GM21515 (cell line): ENCODE results near the gene PCGF5.
"Not testable (repeated sequence)": the region's sequence is repeated elsewhere in the genome, so short reads cannot be mapped to it uniquely, and the experiment has no call there.

Experiments used
- ATAC-seq: cut with Tn5 transposase; IDR thresholded peaks from one replicate; pipeline ENCODE4 v1.9.1; 2021; ENCODE audit not compliant: unreplicated experiment

The PCGF5 gene

DNA sequence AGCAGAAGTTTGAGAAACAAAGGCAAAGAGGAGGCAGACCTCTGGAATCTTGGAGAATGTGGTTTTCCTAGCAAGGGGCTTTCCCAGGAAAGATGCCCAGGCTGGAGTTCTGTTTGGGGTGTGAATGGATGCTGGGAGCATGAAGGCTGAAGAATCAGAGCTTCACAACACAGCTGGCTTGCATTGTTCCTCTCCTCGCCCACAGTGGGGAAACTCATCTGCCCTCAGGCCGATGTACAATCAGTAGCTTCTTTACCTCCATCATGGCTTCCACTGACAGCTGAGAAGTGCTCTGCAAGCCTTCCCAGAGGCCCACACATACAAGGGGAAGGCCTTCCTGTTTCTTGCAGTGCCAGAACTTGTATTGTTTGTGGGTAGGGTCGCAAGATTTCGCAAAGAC, 98.9 kb downstream of the PCGF5 start:
- ATAC-seq, result no peak

DNA sequence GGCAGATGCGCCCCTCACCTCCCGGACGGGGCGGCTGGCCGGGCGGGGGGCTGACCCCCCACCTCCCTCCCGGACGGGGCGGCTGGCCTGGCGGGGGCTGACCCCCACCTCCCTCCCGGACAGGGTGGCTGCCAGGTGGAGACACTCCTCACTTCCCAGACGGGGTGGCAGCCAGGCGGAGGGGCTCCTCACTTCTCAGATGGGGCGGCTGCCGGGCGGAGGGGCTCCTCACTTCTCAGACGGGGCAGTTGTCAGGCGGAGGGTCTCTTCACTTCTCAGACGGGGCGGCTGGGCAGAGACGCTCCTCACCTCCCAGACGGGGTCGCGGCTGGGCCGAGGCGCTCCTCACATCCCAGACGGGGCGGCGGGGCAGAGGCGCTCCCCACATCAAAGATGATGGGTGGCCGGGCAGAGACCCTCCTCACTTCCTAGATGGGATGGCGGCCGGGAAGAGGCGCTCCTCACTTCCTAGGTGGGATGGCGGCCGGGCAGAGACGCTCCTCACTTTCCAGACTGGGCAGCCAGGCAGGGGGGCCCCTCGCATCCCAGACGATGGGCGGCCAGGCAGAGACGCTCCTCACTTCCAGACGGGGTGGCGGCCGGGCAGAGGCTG, 102.9 kb downstream of the PCGF5 start:
- not testable (repeated sequence) for ATAC-seq

DNA sequence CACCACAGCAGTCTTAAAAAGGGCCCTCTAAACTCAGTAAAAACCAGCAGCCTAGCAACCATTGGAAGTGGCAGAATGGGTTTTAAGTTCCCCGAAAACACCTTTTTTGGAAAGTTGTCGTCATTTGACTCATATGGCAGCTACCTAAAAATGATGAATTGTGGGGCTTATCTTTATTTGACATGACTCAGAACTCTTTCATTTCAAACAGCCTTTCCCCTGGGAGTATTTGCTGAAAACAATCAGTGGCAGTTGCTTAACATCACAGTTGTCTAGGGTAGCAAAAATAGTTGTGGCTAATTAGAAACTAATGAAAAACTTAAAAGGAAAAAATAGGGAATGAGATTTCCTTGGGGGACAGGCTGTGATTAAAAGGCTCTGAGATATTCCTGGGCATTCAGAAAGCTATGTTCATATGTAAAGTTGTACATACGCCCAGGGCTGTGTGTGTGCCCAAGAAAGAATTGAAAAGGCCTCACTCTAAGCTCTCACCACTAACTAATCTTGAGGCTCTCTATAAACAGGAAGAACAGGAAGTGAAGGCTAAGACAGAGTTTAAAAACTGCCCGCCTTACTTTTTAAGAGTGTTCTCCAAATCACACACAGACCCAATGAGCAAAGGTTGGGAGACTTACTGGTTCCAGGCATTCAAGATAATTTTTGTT, 108.0 kb downstream of the PCGF5 start:
- no peak for ATAC-seq
